ENCODE measurements around the gene POR.

GRCh38 chr7:75946207-75946855, 31.4 kb downstream of the POR start:
- no peak for TF ChIP-seq POLR2AphosphoS5 (IDR thresholded peaks at IDR 0.05; ENCODE audit: low read depth, low read length)
- TF ChIP-seq POLR2A (IDR thresholded peaks at IDR 0.05; ENCODE audit: low read depth, low read length): no peak
